HG03520 (cell line): ENCODE measurements around the gene SERINC5.

Source experiments
- ATAC-seq: cut with Tn5 transposase; IDR thresholded peaks from one replicate; pipeline ENCODE4 v1.9.1; 2021; ENCODE audit warnings: mild to moderate bottlenecking, moderate library complexity; ENCODE audit not compliant: unreplicated experiment

SERINC5 gene

DNA sequence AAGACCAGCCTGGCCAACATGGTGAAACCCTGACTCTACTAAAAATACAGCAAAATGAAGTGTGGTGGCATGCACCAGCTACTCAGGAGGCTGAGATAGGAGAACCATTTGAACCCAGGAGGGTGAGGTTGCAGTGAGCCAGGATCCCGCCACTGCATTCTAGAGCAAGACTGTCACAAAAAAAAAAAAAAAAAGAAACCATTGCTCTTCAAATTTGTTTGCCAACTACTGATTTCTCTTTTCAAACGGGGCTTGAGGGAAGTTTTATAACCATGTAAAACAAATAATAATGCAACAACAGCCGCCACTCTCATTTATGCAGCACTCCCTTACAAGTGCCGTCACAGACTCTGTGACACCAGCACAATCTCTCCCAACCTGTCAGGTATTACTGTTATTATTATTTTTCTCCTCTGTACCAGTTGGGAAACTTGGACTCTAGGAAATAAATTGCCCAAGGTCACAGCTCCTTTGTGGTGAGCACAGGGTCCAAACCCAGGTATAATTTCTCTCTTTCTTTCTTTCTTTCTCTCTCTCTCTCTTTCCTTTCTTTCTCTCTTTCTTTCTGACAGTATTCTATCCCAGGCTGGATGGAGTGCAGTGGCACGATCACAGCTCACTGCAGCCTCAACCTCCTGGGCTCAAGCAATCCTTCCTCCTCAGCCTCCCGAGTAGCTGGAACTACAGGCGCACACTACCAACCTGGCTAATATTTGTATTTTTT lies 25.4 kb downstream of the SERINC5 start:
- ATAC-seq = no peak

- ATAC-seq = no peak
Measured at GRCh38 chr5:80229902-80230255, 26.0 kb downstream of the SERINC5 start.

DNA sequence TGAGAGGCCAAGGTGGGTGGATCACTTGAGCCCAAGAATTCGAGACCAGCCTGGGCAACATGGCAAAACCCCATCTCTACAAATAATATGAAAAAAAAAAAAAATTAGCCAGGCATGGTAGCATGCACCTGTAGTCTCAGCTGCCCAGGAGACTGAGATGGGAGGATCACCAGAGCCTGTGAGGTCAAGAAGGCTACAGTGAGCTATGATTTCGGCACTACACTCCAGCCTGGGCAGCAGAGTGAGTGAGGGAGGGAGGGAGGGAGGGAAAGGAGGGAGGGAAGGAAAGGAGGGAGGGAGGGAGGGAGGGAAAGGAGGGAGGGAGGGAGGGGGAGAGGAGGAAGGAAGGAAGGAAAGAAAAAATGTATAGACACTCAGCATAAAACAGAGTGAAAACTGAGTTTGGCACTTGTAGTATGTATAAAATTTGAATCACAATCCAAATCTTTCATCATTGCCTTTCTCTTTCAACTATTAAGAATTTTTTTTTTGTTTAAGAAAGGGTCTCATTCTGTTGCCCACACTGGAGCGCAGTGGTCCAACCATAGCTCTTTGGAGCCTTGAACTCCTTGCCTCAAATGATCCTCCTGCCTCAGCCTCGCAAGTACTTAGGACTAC lies 27.8 kb downstream of the SERINC5 start:
- no peak for ATAC-seq

DNA sequence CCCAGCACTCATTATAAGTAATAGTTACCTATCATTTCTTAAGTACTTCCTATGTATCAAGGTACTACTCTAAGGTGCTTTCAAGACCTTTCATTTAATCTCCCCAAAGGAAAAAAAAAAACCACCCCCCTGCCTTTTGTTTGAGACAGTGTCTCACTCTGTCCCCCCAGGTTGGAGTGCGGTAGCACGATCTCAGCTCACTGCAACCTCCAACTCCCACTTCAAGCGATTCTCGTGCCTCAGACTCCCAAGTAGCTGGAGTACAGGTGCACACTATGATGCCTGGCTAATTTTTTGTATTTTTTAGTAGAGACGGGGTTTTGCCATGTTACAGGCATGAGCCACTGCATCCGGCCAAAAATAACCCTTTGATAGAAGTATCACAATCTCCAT lies 29.9 kb downstream of the SERINC5 start:
- ATAC-seq = no peak

DNA sequence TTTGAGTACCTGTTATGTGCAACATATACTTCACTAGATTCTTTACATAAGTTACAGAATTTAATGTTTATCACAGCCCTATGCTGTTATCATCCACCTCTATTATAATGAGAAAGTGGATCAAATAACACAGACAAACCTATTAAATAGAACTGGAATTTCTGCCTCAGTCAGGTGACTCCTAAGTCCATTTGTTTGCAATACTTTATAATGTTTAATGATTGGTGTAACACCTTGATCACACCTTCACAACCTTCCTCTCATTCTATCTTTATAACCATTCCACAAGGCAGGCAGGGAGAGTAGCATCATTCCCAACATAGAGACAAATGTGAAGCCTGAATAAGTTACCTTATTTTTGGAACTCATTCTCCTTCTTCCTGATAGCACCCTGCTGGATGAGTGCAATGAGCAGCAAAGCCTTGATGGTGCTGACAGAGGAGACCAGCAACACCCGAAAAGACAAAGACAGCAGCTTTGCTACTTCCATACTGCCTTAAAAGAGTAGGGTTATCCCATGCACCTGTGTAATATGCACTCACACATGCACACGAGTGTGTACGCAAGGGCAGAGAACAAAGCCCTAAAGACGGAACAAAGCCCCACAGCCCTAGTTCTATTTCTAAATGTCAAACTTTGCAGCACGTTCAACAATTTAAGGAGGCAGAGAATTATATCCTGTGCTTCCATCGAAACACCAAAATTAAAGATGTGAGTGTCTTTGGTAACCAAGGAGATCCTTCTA lies 30.5 kb downstream of the SERINC5 start:
- ATAC-seq = no peak

GRCh38 chr5:80223561-80223960 lies 32.3 kb downstream of the SERINC5 start:
- no peak for ATAC-seq

DNA sequence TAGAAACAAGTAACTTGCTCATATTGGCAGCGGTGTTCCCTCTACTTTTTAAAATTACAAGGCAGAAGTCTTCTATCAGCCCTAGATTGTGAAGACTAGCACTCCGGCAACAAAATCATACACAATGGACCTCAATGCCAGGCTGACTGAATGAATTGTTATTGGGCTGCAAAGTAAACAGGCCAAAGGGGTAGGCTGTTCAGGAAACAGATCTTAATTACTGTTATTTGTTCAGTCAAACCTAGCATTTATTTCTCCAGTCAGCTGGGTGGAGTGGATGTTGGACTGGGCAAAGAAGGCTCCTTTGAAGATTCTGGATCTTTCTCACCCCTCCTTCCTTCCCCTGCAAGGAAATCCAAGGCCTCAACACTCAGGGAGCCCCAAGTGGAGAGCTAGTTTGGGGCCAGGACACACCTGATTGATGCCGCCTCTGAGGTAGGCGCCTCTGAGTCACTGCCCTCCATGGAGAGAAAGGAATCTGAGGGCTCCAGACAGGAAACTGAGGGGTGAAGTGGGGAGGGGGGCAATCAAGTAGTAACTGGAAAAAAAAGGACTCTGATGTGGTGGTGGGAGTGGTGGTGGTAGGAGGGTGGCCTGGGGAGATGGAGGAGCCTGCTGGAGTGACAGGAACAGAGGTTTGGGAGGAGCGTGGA lies 35.5 kb downstream of the SERINC5 start:
- ATAC-seq = no peak

- no peak for ATAC-seq
Measured at GRCh38 chr5:80219391-80219790, 36.5 kb downstream of the SERINC5 start.

GRCh38 chr5:80217667-80218066 lies 38.2 kb downstream of the SERINC5 start:
- ATAC-seq = no peak

- ATAC-seq = no peak
Measured at GRCh38 chr5:80216753-80217596, 38.9 kb downstream of the SERINC5 start.

DNA sequence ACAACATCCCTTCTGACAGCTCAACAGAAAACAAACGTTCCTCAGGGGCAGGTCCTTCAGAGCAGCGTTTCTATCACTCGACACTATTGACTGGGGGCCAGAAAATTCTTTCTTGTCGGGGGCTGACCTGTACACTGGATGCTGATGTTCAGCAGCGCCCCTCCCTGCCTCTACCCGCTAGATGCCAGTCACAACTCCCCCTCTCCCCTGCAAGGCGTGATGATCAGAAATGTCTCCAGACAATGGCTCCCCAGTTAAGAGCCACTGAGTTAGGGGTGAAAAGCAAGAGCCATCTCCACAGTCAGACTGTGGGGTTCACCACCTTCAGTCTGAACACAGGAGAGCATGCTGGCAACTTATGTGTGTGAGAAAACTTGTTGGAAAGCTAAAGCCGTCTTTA lies 39.8 kb downstream of the SERINC5 start:
- no peak for ATAC-seq

DNA sequence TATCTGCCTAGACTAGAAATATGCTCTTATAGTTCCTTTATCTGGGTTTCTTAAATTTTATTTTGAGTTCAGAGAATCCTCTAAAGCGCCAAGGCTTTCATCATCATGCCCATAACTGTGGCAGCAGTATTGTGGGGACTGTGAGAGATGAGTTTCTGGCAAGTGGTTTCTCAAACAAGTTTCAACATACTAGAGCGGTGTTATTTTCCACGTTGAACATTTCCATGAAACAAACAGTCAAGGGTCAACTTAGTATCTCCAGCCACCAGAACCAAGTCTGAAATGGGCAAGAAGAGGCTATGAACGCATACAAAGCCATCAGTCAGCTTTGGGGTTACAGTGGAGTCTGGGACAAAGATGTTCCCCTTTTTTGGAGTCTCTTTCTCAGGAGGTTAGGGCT lies 40.3 kb downstream of the SERINC5 start:
- ATAC-seq = no peak

DNA sequence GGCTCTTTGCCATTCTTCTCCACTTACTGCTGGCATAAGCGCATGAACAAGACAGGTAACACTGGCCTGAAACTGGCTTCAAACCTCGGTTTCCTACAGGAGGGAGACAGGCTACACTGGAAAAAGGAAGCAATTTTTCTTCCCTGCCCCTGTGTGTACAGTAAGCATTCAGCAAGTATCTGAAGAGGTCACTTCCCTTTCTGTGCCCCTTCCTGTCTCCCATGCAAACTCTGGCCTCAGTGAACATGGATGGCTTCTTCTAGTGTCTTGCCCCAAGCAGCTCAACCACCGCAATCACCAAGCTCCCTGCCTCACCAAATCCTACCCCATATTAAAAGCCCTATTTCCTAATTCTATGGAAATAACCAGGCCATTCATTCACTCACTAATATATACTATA lies 42.4 kb downstream of the SERINC5 start:
- ATAC-seq = no peak

GRCh38 chr5:80212171-80212667 lies 43.6 kb downstream of the SERINC5 start:
- ATAC-seq = no peak

DNA sequence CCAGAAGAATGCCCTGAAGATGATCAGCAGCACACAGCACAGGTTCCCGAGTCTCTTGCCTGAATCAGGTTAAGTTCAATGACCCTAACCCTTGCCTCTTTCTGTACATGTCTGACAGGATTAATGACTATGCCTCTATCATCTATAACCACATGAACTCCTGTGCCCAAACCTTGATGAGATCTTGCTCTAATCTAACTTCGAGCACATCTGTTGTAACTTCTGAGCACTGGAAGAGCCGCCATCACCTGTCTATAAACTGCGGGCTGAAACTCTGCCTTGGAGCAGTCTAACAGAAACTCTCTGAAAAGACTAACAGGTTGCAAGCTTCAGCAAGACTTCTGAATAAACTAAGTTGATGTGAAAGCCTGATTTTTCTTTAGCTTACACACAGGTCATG lies 44.5 kb downstream of the SERINC5 start:
- ATAC-seq = no peak

DNA sequence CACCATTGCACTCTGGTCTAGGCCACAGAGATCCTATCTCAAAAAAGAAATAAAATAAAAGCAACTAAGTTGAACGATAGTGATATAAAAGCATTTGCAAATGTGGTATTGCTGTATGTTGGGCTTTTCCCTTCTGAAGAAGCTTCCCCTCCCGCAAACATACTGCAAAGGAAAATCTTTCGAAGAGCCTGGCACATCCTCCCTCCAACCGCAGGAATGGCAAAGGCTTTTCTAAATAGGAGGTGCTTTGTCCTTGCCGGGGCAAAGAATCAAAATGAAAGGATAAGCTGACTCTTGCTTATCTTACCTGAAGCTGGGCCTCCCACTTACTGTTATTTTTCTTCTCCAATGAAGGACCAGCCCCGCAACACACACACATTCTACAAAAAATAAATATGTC lies 45.8 kb downstream of the SERINC5 start:
- no peak for ATAC-seq

DNA sequence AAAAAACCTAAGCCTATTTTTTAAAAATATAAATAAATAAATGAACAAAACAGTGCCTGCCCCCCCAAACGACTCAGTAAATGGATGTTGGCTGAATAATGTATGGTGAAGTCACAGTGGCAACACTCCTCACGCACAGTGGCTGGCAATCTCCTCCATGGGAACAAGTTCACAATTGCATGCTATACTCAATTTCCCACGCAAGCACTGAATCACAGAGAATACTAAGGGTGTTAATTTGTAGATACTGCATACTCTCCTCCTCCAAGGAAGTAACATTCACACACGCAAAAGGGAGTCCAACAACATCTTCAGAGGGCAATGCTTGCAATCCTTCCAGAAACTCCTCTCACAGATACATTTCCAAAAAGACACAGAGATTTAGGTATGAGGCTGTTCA lies 47.5 kb downstream of the SERINC5 start:
- no peak for ATAC-seq

GRCh38 chr5:80207832-80208231 lies 48.0 kb downstream of the SERINC5 start:
- no peak for ATAC-seq

GRCh38 chr5:80206282-80206681 lies 49.6 kb downstream of the SERINC5 start:
- ATAC-seq = no peak

GRCh38 chr5:80205846-80206245 lies 50.0 kb downstream of the SERINC5 start:
- ATAC-seq = no peak
